Tibial nerve (tissue), 4 donors: ENCODE measurements around the gene GPR55.

Experiments used
- CTCF ChIP-seq, 5 experiments: fragments of 200-600 bp in 3 of 5; fragments of 450-650 bp in 2 of 5; sonication (generic) in 3 of 5; IDR thresholded peaks; one replicate each; pipeline ENCODE4 v1.5.1; 2016 to 2019; ENCODE audit warnings: antibody characterized with exemption in 5 of 5, mild to moderate bottlenecking in 3 of 5, moderate library complexity in 2 of 5
- EP300 ChIP-seq, 2 donors: sonication (generic); formaldehyde crosslinking; IDR thresholded peaks; one replicate each; pipeline ENCODE4 v1.6.1; 2017; ENCODE audit warnings: antibody characterized with exemption in 2 of 2, mild to moderate bottlenecking in 1 of 2
- POLR2A ChIP-seq, 2 donors: fragments of 450-650 bp; IDR thresholded peaks; one replicate each; pipeline ENCODE4 v1.6.1; 2017; ENCODE audit warnings: antibody characterized with exemption in 2 of 2, mild to moderate bottlenecking in 2 of 2, moderate library complexity in 2 of 2

- TF ChIP-seq CTCF (IDR thresholded peaks at IDR 0.05) (no peak), POLR2A (IDR thresholded peaks at IDR 0.05) (no peak), EP300 (IDR thresholded peaks at IDR 0.05) (no peak)
Measured at GRCh38 chr2:230862292-230862691, 62.8 kb downstream of the GPR55 start.
